ENCODE data around the gene SALL4.
"Not testable (repeated sequence)": the region's sequence is repeated elsewhere in the genome, so short reads cannot be mapped to it uniquely, and the experiment has no call there.

Gene SALL4

DNA sequence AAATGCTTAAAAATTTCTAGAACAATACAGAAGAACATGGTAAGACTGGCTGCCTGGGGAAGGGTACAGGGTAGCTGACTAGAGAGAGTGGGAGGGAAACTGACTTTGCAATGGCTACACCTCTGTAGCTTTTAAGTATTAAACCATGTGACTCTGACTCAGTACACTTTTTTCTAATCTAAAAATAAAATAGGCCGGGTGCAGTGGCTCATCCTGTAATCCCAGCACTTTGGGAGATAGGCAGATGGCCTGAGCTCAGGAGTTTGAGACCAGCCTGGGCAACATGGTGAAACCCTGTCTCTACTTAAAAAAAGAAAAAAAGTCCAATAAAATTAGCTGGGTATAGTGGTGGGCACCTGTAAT lies 52.7 kb downstream of the SALL4 start:
- peaks cover 2% of the 10 kb centered on the region for H3K4me1 Mint-ChIP-seq (ENCODE audit: low read depth)
- H3K36me3 Mint-ChIP-seq (ENCODE audit: low read depth): no peaks in the 10 kb centered on the region
- DNase-seq (ENCODE audit: low spot score): no peak
- H3K9me3 Mint-ChIP-seq: no peaks in the 10 kb centered on the region
- no peak overlapping the region for H3K27ac Mint-ChIP-seq
- no peak overlapping the region for H3K4me3 Mint-ChIP-seq
- H3K27me3 Mint-ChIP-seq (ENCODE audit: low read depth): no peaks in the 10 kb centered on the region

DNA sequence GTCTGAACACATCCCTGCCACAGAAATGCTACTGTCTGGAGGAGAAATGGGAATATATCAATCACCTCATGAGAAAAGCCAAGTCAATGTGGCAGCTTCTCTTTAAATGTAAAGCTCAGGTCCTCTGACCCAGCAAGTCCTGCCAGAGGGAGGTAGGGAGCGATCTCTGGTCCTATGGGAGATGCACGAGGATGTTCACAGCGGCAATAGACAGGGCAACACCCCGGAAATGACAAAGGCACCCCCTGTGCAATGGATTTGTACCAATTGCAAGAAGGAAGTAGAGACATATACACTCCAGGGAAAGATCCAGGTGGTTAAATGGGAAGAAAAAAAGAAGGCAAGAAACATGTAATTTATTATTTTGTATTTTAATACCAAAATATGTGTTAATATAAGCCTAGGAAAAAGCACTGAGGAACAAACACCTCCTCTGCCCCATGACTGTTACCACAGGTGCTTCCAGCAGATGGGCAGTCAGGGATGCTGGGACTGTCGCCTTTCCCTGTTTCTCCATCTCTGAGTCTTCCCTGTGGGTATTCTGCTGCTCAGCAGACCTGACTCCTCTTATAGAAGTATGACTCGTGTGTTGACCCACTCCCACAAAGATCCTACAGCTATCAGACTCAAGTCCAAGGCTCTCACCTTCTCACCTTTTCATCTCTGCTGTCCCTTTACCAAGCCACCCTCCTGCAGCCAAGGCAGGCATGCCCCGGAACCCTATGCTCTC lies 55.0 kb downstream of the SALL4 start:
- Mint-ChIP-seq H3K9me3 (no peaks in the 10 kb centered on the region), H3K4me3 (no peak overlapping the region), H3K36me3 (ENCODE audit: low read depth) (no peaks in the 10 kb centered on the region), H3K4me1 (ENCODE audit: low read depth) (peaks cover 5% of the 10 kb centered on the region), H3K27ac (no peak overlapping the region), H3K27me3 (ENCODE audit: low read depth) (no peaks in the 10 kb centered on the region)
- DNase-seq (ENCODE audit: low spot score): no peak

DNA sequence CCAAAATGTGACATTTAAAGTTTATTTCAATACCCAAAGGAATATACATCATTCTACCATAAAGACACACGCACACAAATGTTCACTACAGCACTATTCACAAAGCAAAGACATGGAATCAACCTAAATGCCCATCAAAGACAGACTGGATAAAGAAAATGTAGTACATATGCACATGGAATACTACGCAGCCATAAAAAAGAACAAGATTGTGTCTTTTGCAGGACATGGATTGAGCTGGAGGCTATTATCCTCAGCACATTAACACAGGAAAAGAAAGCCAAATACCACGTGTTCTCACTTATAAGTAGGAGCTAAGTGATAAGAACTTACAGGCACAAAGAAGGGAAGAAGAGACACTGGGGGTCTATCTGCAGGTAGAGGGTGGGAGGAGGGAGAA lies 56.5 kb downstream of the SALL4 start:
- no peaks in the 10 kb centered on the region for H3K36me3 Mint-ChIP-seq (ENCODE audit: low read depth)
- no peak overlapping the region for H3K4me3 Mint-ChIP-seq
- no peaks in the 10 kb centered on the region for H3K9me3 Mint-ChIP-seq
- H3K27ac Mint-ChIP-seq: no peak overlapping the region
- H3K27me3 Mint-ChIP-seq (ENCODE audit: low read depth): no peaks in the 10 kb centered on the region
- DNase-seq (ENCODE audit: low spot score): no peak
- H3K4me1 Mint-ChIP-seq (ENCODE audit: low read depth): peaks cover 5% of the 10 kb centered on the region

DNA sequence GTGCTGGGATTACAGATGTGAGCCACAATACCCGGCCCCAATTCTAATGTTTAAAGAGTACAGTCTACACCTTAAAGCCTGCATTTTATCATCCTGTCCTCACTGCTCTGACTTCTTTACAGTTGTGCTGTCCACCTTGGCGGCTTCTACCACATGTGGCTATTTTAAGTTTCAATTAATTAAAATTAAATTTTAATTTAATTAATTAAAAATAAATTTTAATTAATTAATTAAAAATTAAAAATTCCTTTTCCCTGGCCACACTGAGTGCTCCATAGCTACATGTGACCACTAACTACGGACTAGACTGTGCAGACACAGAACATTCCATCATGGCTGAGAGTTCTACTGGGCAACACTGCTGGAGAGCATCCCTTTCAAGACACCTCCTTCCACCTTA lies 61.5 kb downstream of the SALL4 start:
- Mint-ChIP-seq H3K9me3 (no peaks in the 10 kb centered on the region), H3K4me3 (no peak overlapping the region), H3K27ac (no peak overlapping the region), H3K36me3 (ENCODE audit: low read depth) (no peaks in the 10 kb centered on the region), H3K4me1 (ENCODE audit: low read depth) (peaks cover 3% of the 10 kb centered on the region), H3K27me3 (ENCODE audit: low read depth) (no peaks in the 10 kb centered on the region)
- no peak for DNase-seq (ENCODE audit: low spot score)

DNA sequence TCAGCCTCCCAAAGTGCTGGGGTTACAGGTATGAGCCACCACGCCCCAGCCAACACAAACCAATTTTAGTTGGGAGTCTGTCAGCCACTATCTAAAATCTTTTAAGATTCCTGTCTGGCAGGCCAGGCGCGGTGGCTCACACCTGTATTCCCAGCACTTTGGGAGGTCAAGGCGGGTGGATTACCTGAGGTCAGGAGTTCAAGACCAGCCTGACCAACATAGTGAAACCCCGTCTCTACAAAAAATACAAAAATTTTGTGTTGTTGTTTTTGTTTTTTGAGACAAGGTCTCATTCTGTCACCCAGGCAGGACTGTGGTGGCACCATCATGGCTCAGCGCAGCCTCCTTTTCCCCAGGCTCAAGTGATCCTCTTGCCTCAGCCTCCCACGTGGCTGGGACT lies 62.0 kb downstream of the SALL4 start:
- not testable (repeated sequence) for H3K27me3 Mint-ChIP-seq (ENCODE audit: low read depth); H3K4me3 Mint-ChIP-seq; H3K4me1 Mint-ChIP-seq (ENCODE audit: low read depth)

DNA sequence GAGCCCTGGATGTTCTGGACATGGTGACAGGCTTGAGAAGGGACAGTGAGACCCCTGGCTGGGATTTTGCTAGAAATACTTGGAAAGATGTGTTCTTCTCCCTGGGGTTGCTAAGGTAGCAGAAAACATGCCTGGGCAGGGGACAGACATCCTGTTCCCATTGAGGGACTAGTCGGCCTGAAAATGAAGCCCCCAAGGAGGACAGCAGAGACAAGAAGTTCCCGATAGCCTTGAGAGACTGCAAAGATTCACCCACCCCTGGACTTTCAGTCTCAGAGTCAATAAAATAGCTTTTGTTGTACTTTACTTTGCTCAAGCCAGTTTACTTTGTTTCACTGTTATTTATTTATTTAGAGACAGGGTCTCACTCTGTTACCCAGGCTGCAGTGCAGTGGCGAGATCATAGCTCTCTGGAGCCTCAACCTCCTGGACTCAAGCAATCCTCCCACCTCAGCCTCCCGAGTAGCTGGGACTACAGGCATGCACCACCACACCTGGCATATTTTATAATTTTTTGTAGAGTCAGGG lies 62.5 kb downstream of the SALL4 start:
- no peaks in the 10 kb centered on the region for H3K9me3 Mint-ChIP-seq
- H3K4me3 Mint-ChIP-seq: no peak overlapping the region
- H3K27ac Mint-ChIP-seq: no peak overlapping the region

More for the DNA sequence above, 62.0 kb downstream of the SALL4 start:
- DNase-seq (ENCODE audit: low spot score); H3K27ac Mint-ChIP-seq; H3K9me3 Mint-ChIP-seq; H3K36me3 Mint-ChIP-seq (ENCODE audit: low read depth): not testable (repeated sequence)

DNA sequence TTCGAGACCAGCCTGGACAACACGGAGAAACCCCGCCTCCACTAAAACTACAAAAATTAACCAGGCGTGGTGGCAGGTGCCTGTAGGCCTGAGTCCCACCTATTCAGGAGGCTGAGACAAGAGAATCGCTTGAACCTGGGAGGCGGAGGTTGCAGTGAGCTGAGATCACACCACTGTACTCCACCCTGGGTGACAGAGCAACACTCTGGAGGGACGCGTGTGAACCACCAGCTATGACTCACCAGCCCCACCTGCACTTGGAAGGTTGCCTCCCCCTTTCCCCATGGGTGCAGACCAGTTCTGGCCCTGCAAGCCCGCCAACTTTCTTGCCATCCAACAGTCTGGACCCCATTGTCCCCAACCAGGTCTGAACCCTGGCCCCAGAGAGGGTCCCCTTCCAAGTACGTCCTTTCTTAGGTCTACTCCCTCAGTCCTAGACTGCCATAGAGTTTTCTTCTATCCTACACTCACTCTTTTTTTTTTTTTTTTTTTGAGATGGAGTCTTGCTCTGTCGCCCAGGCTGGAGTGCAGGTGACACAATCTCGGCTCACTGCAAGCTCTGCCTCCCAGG lies 63.4 kb downstream of the SALL4 start:
- Mint-ChIP-seq H3K9me3 (no peaks in the 10 kb centered on the region), H3K27ac (no peak overlapping the region), H3K36me3 (ENCODE audit: low read depth) (no peaks in the 10 kb centered on the region), H3K27me3 (ENCODE audit: low read depth) (no peaks in the 10 kb centered on the region), H3K4me1 (ENCODE audit: low read depth) (peaks cover 3% of the 10 kb centered on the region), H3K4me3 (no peak overlapping the region)
- no peak for DNase-seq (ENCODE audit: low spot score)

More for the DNA sequence above, 62.5 kb downstream of the SALL4 start:
- peaks cover 3% of the 10 kb centered on the region for H3K4me1 Mint-ChIP-seq (ENCODE audit: low read depth)
- no peak for DNase-seq (ENCODE audit: low spot score)
- H3K27me3 Mint-ChIP-seq (ENCODE audit: low read depth): no peaks in the 10 kb centered on the region
- no peaks in the 10 kb centered on the region for H3K36me3 Mint-ChIP-seq (ENCODE audit: low read depth)

DNA sequence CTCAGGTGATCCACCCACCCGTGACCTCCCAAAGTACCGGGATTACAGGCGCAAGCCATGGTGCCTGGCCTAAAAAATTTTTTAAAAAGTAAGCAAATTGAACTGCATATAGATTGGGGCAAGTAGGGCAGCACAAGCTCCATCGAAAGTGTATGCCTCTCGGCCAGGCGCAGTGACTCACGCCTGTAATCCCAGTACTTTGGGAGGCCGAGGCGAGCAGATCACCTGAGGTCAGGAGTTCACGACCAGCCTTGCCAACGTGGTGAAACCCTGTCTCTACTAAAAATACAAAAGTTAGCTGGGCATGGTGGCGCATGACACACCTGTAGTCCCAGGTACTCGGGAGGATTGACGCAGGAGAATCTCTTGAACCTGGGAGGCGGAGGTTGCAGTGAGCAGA lies 64.1 kb downstream of the SALL4 start:
- H3K4me1 Mint-ChIP-seq (ENCODE audit: low read depth); DNase-seq (ENCODE audit: low spot score); H3K27me3 Mint-ChIP-seq (ENCODE audit: low read depth); H3K27ac Mint-ChIP-seq; H3K36me3 Mint-ChIP-seq (ENCODE audit: low read depth); H3K9me3 Mint-ChIP-seq; H3K4me3 Mint-ChIP-seq: not testable (repeated sequence)

DNA sequence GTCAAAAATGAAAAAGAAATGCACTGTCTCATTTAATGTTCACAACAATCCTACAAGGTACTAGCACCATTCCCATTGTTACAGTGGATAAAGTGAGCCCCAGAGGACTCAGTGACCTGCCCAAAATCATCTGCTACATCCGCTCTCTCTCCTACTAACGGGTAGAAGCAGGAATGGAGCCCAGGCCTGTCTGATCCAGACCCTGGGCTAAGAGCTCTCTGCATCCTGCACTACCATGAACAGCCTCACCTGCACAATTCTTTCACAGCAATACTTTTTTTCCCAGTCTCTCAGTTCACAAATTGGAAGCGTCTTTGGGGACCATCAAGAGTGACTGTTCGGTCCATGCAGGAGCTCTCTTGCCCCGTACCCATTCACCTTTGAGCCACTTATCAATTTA lies 65.4 kb downstream of the SALL4 start:
- H3K36me3 Mint-ChIP-seq (ENCODE audit: low read depth): no peaks in the 10 kb centered on the region
- no peak overlapping the region for H3K4me3 Mint-ChIP-seq
- H3K4me1 Mint-ChIP-seq (ENCODE audit: low read depth): peaks cover 4% of the 10 kb centered on the region
- H3K9me3 Mint-ChIP-seq: no peaks in the 10 kb centered on the region
- H3K27me3 Mint-ChIP-seq (ENCODE audit: low read depth): no peaks in the 10 kb centered on the region
- no peak for DNase-seq (ENCODE audit: low spot score)
- no peak overlapping the region for H3K27ac Mint-ChIP-seq

DNA sequence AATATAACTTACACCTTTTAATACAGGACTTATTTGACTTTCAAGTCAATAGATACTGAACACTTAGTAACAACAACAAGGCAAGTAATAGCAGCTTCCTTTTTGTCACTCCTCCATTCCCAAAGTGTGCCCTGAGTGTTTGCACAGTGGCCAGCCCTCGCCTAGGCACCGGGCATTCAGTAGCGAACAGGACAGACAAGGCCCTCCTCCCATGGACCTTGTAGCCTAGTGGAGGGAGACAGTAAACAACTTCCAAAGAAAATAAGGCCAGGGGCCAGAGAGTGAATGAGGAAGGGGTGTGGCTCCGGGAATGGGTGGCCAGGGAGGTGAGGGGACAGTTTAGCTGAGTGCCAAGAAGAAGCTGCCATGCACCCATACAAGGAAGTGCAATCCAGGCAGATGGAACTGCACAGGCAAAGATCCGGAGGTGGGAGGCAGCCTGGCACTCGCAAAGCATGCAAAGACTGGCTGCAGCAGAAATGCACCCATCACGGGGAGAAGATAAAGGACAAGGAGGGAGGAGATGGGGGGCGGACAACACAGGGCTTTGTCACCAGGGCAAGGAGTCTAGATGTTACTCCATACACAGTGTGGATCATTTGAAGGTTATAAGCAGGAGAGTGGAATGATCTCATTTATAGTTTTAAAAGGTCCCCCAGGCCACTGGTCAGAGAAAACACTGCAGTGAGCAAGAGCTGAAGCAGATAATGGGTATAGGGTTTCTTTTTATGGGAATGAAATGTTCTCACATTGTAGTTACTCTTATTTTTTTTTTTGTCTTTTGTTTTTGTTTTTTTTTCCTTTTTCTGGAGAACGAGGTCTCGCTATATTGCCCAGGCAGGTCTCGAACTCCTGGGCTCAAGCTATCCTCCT lies 66.4 kb downstream of the SALL4 start:
- Mint-ChIP-seq H3K27ac (no peak overlapping the region), H3K4me1 (ENCODE audit: low read depth) (peaks cover 6% of the 10 kb centered on the region), H3K9me3 (no peaks in the 10 kb centered on the region), H3K27me3 (ENCODE audit: low read depth) (no peaks in the 10 kb centered on the region), H3K36me3 (ENCODE audit: low read depth) (no peaks in the 10 kb centered on the region), H3K4me3 (no peak overlapping the region)
- no peak for DNase-seq (ENCODE audit: low spot score)

DNA sequence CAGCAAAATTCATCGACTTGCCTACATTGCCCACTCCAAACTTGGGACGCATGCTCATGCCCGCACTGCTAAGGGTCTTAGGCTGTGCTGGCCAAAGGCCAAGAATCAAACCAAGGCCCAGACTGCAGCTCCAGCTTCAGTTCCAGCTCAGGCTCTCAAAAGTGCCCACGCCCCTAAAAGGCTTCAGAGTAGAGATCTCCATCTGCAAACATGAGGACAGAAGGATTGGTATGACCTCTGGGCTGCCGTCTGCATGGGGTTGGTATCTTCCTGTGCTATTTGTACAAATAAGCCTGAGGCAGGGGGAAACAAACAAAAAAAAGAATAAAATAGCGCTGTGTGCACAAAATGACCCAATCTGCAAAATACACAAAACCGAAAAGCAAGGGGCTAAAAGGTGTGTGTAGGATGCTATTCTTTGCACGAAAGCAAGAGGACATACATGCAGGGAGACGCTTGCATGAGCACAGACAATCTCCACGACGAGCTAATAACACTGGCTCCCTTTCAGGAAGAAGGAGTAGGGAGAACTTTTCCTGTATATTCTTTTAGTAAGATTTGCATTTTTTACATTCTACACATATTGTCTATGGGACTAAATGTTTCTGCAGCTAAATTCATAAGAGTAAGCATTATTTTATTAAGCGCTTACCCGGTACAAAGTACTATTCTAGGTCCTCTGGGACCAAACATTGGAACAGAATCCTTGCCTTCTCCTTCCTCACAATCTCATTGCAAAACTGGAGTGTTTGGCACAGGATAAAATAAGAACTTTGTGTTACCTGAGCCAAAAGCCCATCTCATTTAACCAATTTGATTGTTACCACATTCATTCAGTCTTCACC lies 67.2 kb downstream of the SALL4 start:
- no peak overlapping the region for H3K27ac Mint-ChIP-seq
- H3K36me3 Mint-ChIP-seq (ENCODE audit: low read depth): no peaks in the 10 kb centered on the region
- no peak for DNase-seq (ENCODE audit: low spot score)
- H3K27me3 Mint-ChIP-seq (ENCODE audit: low read depth): no peaks in the 10 kb centered on the region
- no peaks in the 10 kb centered on the region for H3K9me3 Mint-ChIP-seq
- no peak overlapping the region for H3K4me3 Mint-ChIP-seq
- H3K4me1 Mint-ChIP-seq (ENCODE audit: low read depth): peaks cover 6% of the 10 kb centered on the region

DNA sequence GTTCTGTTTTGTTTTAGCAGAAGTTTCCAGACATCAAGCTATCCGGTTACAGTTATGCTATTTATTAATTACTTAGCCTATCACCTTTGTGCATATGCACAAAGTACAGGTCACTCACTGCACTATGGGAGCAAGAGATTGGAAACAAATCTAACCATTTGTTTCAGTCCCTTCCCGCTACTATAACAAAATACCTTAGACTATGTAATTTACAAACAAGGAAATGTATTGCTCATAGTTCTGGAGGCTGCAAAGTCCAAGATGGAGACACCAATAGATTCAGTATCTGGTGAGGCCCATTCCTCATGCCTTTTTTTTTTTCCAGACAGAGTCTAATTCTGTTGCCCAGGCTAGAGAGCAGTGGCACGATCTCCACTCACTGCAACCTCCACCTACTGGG lies 69.3 kb downstream of the SALL4 start:
- Mint-ChIP-seq H3K27me3 (ENCODE audit: low read depth) (no peaks in the 10 kb centered on the region), H3K4me3 (no peak overlapping the region), H3K36me3 (ENCODE audit: low read depth) (no peaks in the 10 kb centered on the region), H3K4me1 (ENCODE audit: low read depth) (peaks cover 6% of the 10 kb centered on the region), H3K27ac (no peak overlapping the region), H3K9me3 (no peaks in the 10 kb centered on the region)
- no peak for DNase-seq (ENCODE audit: low spot score)
